Activated CD4-positive, CD25-positive, alpha-beta regulatory T cell treated with anti-CD3 and anti-CD28 coated beads, Interleukin-2, amount 50 U/mL, for 16 hours (primary cell): ENCODE measurements around the gene SLC28A3.
"Not testable (repeated sequence)": the region's sequence is repeated elsewhere in the genome, so short reads cannot be mapped to it uniquely, and the experiment has no call there.

Experiments used
- DNase-seq: peaks from one replicate; pipeline ENCODE4 v3.0.0-alpha.2; 2020; ENCODE audit warnings: low read depth, low spot score

The SLC28A3 gene, protein sequence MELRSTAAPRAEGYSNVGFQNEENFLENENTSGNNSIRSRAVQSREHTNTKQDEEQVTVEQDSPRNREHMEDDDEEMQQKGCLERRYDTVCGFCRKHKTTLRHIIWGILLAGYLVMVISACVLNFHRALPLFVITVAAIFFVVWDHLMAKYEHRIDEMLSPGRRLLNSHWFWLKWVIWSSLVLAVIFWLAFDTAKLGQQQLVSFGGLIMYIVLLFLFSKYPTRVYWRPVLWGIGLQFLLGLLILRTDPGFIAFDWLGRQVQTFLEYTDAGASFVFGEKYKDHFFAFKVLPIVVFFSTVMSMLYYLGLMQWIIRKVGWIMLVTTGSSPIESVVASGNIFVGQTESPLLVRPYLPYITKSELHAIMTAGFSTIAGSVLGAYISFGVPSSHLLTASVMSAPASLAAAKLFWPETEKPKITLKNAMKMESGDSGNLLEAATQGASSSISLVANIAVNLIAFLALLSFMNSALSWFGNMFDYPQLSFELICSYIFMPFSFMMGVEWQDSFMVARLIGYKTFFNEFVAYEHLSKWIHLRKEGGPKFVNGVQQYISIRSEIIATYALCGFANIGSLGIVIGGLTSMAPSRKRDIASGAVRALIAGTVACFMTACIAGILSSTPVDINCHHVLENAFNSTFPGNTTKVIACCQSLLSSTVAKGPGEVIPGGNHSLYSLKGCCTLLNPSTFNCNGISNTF

DNA sequence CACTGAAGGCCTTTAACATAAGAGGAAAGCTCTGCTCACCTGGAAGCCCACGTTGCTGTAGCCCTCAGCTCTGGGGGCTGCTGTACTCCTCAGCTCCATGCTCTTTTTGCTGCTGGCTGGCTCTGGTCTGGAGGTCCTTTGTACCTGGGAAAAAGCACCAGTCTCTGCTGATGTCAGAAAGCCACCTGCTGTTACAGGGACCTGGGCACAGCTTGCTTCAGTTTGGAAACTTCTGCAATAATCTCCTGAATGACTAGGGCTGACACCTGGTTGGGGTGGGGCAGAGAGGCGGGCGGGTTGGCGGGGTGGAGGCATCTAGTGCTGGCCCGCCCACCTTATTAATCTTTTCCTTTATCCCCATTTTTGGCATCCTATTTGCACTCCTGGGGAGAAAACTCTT, at the start of gene SLC28A3:
TSS of gene SLC28A3 (minus strand) at position 224 of the 400 bp plus-strand sequence. CDS start at position 99, 125 bp downstream.
- DNase-seq = no peak

DNA sequence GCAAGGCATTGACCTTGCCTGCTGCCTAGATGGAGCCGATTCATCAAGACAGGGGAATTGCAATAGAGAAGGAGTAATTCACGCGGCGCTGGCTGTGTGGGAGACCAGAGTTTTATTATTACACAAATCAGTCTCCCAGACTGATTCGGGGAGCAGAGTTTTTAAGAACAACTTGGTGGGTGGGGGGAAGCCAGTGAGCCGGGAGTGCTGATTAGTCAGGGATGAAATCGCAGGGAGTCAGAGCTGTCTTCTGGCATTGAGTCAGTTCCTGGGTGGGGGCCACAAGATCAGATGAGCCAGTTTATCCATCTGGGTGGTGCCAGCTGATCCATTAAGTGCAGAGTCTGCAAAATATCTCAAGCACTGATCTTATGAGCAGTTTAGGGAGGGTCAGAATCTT, 49.7 kb upstream of the SLC28A3 start:
- DNase-seq = not testable (repeated sequence)

- DNase-seq = no peak
Measured at GRCh38 chr9:84387821-84388220, 47.3 kb upstream of the SLC28A3 start.

DNA sequence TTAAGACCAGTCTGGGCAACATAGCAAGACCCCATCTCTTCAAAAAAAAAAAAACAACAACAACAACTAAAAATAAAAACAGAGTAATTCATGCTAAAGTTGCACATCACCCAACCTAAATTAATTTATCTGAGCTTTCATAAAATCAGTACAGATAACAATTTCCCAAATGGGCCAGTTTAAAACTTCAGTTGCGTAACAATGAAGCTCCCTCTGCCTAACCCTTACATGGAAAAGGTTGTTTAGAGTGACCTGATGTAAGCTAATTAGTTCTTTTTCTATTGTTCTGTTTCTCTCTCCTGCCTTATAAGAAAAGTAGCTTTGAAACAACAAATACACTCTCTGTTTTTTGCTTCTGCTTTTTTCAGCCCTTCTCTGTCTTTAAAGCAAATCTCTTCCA, 46.2 kb upstream of the SLC28A3 start:
- DNase-seq = no peak

DNA sequence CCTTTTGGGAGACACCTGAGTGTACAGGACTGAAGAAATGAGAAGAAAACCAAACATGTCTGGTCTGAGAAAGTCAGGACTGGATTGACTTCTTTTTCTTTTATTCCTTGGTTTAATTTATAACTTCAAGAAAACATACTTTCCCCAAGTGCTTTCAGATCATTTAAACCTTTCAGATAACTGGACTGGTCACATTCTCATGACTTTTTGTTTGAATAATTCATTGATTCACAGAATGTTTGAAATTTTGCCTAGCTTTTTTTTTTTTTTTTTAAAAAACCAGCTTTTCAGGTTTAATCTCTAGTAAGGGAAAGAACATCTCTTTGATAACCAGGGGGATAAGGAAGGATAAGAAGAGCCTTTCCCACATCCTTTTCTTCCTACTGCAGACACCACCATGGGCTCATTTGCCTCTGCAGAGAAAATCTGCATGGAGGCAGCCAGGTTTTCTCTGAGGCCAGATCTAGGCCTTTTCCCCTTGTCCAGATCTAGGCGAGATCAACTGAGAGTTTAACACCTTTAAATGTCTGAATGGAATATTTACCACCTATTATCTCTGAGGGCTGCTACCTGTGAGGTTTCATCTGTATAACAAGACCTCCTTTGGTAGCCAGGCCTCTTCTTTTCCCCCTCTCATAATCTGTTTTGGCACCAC, 45.0 kb upstream of the SLC28A3 start:
- DNase-seq = no peak

- DNase-seq = no peak
Measured at GRCh38 chr9:84384617-84385016, 44.1 kb upstream of the SLC28A3 start.

- DNase-seq = no peak
Measured at GRCh38 chr9:84383178-84383577, 42.6 kb upstream of the SLC28A3 start.

DNA sequence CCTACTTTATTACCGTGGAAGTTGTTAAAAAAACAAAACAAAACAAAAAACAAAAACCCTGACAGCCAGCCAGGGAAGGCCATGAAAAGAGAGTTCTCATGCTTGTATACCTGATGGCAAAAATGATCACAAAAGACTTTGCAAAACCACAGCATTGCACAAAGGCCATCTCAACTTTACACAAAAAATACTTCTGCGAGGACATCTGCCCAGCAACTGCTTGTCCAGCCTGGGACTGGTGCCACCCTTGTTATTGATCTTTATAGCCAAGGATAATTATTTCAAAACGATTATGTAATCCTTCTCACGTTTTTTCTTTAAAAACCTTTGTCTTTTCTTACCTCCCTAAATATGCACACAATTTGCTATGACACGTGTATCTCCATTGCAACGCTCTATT, 42.2 kb upstream of the SLC28A3 start:
- DNase-seq = no peak

DNA sequence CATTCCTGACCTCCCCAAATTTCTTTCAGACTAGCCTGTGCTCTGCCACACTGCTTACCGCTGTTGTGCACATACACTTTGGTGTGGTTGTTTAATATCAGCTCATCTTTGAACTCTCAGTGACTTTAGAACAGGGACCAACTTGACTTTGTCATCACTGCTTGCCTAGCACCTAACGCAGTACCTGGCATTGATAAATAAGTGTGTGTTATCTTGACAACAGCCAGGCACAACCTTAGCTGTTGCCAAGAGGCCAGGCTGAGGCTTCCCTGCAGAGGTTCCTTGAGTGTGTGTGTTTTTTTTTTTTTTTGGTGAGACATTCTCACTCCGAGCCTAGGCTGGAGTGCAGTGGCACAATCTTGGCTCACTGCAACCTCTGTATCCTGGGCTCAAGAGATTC, 41.0 kb upstream of the SLC28A3 start:
- DNase-seq = no peak

DNA sequence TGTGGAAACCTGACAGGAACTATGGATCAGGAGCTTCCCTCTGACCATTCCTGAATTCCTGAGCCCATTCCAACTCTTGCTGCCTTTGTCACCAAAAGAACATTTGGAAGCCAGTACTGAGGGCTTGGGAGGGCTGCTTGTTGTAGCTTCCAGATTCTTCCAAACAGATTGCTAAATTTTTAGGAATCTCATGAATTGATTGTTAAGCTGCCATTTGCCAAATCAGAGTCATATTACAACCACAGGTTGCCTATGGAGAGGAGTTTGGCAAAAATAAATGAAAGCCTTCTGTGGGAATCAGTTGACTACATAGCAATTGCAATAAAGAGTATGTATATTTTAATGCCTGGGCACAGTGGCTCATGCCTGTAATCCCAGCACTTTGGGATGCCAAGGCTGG, 39.2 kb upstream of the SLC28A3 start:
- DNase-seq = no peak

DNA sequence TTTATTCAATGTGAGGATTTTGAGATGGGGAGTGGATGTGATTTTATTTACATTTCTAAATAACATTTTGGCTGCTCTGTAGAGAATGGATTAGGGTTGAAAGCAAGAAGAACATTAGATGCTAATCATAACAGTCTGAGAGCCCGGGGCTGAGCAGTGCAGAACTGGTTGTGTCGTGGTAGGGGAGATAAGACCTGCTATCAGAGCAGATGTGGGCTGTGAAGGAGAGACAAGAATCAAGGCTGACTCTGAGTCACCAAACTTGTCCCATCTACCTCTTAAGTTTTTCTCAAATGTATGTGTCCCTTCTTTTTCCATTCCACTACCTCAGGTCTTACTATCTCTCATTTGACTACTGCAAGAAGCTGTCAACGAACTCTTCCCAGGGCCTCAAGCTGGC, 35.4 kb upstream of the SLC28A3 start:
- no peak for DNase-seq

- DNase-seq = no peak
Measured at GRCh38 chr9:84374516-84374915, 34.0 kb upstream of the SLC28A3 start.

- no peak for DNase-seq
Measured at GRCh38 chr9:84374013-84374412, 33.5 kb upstream of the SLC28A3 start.

- DNase-seq = no peak
Measured at GRCh38 chr9:84371737-84372136, 31.2 kb upstream of the SLC28A3 start.

DNA sequence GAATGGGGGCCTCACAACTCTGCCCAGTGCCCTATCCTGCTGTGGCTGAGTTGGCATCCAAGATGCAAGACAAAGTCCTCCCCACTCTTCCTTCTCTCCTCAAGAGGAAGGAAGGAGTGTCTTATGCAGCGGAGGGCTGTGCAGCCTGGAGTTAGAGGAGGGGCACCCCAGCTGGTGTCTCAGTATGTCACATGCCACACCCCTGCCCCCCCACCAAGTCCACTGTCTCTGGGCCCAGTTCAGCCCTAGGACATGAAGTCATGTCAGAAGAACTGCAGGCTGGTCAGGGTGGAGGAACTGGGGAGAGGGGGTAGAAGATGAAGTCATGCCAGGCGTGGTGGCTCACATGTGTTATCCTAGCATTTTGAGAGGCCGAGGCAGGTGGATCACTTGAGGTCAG, 28.0 kb upstream of the SLC28A3 start:
- no peak for DNase-seq

GRCh38 chr9:84367726-84368125, 27.2 kb upstream of the SLC28A3 start:
- DNase-seq = not testable (repeated sequence)

- no peak for DNase-seq
Measured at GRCh38 chr9:84366683-84367082, 26.1 kb upstream of the SLC28A3 start.

- DNase-seq = not testable (repeated sequence)
Measured at GRCh38 chr9:84364894-84365490, 24.4 kb upstream of the SLC28A3 start.

- DNase-seq = no peak
Measured at GRCh38 chr9:84361645-84362044, 21.1 kb upstream of the SLC28A3 start.

DNA sequence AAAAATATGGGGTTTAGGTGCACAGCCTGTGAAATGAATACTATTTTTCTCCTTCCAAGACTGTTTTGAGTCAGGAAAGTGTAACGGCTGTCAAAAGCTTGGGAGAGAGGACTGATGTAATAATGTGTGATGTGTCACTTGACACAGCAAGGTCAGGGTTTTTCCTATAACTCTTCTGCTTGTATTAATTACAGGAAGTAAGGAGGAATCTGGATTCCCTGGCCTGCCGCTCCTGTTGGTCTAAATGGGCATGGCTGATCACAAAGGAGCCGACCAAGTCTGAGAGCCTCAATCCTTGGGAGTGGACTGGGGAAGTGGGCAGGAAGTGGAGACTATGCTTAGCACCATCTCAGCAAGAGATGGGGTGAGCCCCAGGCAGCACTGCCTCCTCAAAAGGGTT, 16.7 kb upstream of the SLC28A3 start:
- no peak for DNase-seq

- no peak for DNase-seq
Measured at GRCh38 chr9:84354035-84354434, 13.5 kb upstream of the SLC28A3 start.

DNA sequence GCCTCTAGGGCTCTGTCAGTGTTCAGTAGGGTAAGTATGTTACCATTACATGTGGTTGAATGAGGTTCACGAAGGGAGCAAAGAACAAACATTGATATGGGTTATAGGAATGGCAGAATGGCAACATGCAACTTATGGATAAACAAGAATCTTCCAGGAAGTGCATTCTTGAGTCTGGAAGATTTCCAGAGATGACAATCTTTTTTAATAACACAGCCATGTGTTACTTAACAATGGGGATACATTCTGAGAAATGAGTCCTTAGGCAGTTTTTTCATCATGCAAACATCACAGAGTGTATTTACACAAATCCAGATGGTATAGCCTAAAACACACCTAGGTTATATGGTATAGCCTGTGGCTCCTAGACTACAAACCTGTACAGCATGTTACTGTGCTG, 9.1 kb upstream of the SLC28A3 start:
- DNase-seq = no peak
